ENCODE measurements around the gene SMOC2.

The SMOC2 gene

GRCh38 chr6:168576388-168576787 lies 135.4 kb downstream of the SMOC2 start:
- no peak for DNase-seq

GRCh38 chr6:168577496-168577895 lies 136.5 kb downstream of the SMOC2 start:
- DNase-seq, result no peak

- no peak for DNase-seq
Observed at GRCh38 chr6:168578036-168578435, 137.1 kb downstream of the SMOC2 start.

- DNase-seq, result no peak
Observed at GRCh38 chr6:168581236-168581635, 140.3 kb downstream of the SMOC2 start.

GRCh38 chr6:168581706-168582105 lies 140.7 kb downstream of the SMOC2 start:
- no peak for DNase-seq

GRCh38 chr6:168582571-168582981 lies 141.6 kb downstream of the SMOC2 start:
- no peak for DNase-seq

GRCh38 chr6:168583126-168583525 lies 142.1 kb downstream of the SMOC2 start:
- no peak for DNase-seq

- no peak for DNase-seq
Observed at GRCh38 chr6:168583821-168584220, 142.8 kb downstream of the SMOC2 start.

GRCh38 chr6:168584249-168584648 lies 143.3 kb downstream of the SMOC2 start:
- DNase-seq, result no peak

GRCh38 chr6:168584671-168585070 lies 143.7 kb downstream of the SMOC2 start:
- DNase-seq, result no peak

GRCh38 chr6:168585441-168585840 lies 144.5 kb downstream of the SMOC2 start:
- DNase-seq, result no peak

GRCh38 chr6:168589275-168589674 lies 148.3 kb downstream of the SMOC2 start:
- no peak for DNase-seq

- DNase-seq, result no peak
Observed at GRCh38 chr6:168590406-168590805, 149.4 kb downstream of the SMOC2 start.

GRCh38 chr6:168596344-168596743 lies 155.4 kb downstream of the SMOC2 start:
- no peak for DNase-seq

- no peak for DNase-seq
Observed at GRCh38 chr6:168597471-168597875, 156.5 kb downstream of the SMOC2 start.

- DNase-seq, result no peak
Observed at GRCh38 chr6:168598251-168599117, 157.5 kb downstream of the SMOC2 start.

GRCh38 chr6:168599118-168599494 lies 158.1 kb downstream of the SMOC2 start:
- DNase-seq, result no peak

- no peak for DNase-seq
Observed at GRCh38 chr6:168599769-168600330, 158.9 kb downstream of the SMOC2 start.

- DNase-seq, result no peak
Observed at GRCh38 chr6:168600381-168600780, 159.4 kb downstream of the SMOC2 start.

GRCh38 chr6:168601111-168601510 lies 160.1 kb downstream of the SMOC2 start:
- DNase-seq, result no peak

GRCh38 chr6:168601546-168601945 lies 160.6 kb downstream of the SMOC2 start:
- no peak for DNase-seq

GRCh38 chr6:168602576-168602975 lies 161.6 kb downstream of the SMOC2 start:
- no peak for DNase-seq

- DNase-seq, result no peak
Observed at GRCh38 chr6:168603234-168603633, 162.2 kb downstream of the SMOC2 start.

- DNase-seq, result no peak
Observed at GRCh38 chr6:168605964-168606363, 165.0 kb downstream of the SMOC2 start.
